Hematopoietic multipotent progenitor cell treated with erythropoietin and hydrocortisone succinate and interleukin-3 and kit ligand, for 17 days (in vitro differentiated cells): ENCODE data around the gene COMMD1.
"Not testable (repeated sequence)": the region's sequence is repeated elsewhere in the genome, so short reads cannot be mapped to it uniquely, and the experiment has no call there.

Experiments used
- DNase-seq: peaks from one replicate; pipeline ENCODE4 v3.0.0-alpha.2; 2015; ENCODE audit warnings: low spot score

Gene COMMD1

GRCh38 chr2:61905372-61906185, at the start of gene COMMD1:
TSS of gene COMMD1 (plus strand) at chr2:61905674. CDS start at chr2:61905679, 5 bp downstream.
- DNase-seq, result peak; percentile 55

DNA sequence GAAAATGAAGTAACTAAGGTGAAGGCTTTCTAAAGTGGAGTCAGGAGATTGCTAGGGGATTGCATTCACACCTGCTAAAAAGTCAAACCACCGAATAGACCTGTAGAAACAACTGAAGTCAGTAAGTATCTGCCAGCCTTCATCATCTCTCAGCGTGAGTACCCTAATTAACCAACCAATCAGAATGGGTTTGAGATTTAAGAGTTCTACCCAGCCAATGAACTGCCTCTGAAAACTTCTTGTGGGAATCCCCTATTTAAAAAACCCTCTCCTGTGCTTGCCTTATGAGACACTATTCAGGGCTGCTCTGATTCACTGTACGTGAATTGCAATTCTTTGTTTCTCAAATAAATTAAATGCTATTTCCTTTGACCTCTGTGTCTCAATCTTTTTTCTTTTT, 48.2 kb upstream of the COMMD1 start:
- no peak for DNase-seq

DNA sequence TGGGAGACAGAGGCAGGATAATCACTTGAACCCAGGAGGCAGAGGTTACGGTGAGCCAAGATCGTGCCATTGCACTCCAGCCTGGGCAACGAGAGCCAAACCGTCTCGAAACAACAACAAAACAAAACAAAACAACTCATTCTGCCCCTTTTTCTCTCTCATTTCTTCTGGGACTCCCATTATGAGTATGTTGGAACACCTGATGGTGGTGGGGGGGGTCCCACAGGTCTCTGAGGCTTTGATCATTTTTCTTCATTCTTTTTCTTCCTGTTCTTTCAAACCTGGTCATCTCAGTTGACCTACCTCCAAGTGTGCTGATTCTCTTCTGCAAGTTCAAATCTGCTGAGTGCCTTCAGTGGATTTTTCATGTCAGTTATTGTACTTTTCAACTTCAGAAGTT, 43.4 kb upstream of the COMMD1 start:
- DNase-seq, result no peak

DNA sequence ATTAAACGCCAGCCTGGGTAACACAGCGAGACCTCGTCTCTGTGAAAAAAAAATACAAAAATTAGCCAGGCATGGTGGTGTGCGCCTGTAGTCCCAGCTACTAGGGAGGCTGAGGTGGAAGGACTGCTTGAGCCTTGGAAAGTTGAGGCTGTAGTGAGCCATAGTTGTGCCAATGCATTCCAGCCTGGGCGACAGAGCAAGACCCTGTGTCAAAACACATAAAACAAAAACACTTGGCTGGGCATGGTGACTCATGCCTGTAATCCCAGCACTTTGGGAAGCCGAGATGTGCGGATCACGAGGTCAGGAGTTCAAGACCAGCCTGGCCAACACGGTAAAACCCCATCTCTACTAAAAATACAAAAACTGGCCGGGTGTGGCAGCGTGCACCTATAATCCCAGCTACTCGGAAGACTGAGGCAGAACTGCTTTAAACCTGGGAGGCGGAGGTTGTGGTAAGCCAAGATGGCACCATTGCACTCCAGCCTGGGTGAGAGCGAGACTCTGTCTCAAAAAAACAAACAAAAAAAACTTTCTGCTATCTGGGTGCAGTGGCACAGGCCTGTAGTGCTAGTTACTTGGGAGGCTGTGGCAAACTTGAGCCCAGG, 38.9 kb upstream of the COMMD1 start:
- DNase-seq, result not testable (repeated sequence)

DNA sequence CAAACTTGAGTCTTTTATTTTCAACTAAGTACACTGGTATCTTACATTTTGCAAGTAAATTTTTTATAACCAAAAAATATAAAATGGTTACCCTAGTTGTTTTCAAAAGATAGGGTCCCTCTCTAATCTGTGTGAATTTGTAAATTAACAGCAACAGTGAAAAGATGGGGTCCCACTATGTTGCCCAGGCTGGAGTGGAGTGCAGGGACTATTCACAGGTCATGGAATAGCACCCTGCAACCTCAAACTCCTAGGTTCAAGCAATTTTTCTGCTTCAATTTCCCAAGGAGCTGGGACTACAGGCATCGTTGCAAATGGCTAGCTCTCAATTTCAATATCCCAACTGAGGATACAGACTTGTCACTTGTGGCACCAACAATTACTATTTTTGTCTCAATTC, 29.1 kb upstream of the COMMD1 start:
- DNase-seq, result no peak

GRCh38 chr2:61877571-61878245, 27.8 kb upstream of the COMMD1 start:
- no peak for DNase-seq

DNA sequence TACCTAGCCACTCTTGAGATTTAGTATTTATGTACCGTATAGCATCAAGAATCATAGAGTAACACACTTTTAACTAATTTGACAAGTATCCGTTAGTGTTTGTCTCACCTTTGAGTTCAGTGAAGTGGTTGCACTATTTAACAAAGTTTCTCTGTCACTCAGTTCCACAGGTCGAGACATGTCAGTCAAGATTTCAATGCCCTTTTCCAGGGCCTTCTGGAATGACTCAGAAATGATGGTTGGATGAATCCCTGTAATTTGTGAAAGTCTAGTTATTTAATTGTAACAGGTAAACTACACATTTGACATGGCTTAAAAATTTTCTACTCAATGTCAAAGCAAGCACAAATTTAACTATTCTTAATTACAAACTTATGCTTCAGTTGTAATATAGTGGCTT, 26.7 kb upstream of the COMMD1 start:
- no peak for DNase-seq

DNA sequence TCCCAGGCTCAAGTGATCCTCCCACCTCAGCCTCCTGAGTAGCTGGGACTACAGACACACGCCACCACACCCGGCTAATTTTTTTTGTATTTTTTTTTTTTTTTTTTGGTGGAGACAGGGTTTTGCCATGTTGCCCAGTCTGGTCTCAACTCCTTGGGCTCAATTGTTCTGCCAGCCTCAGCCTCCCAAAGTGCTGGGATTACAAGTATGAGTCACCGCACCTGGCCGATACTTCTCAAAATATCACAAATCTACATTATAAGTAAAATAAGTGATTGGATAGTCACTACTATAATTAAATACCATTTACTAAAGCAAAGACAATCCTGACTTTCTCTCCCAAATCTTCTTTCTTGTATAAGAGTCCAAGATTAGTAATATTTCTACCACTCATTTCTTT, 26.1 kb upstream of the COMMD1 start:
- not testable (repeated sequence) for DNase-seq

DNA sequence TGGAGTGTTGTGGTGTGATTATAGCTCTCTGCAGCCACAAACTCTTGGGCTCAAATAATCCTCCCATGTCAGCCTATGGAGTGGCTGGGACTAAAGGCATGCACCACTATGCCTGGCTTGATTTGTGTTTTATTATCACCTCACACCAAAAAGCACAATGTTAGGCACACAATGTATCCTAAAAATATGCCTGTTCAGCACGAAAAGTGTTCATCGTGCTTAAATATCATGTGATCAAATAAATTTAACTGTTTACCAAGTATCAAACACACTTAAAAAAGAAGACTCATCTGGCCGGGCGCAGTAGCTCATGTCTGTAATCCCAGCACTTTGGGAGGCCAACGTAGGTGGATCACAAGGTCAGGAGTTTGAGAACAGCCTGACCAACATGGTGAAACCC, 22.6 kb upstream of the COMMD1 start:
- DNase-seq, result no peak

DNA sequence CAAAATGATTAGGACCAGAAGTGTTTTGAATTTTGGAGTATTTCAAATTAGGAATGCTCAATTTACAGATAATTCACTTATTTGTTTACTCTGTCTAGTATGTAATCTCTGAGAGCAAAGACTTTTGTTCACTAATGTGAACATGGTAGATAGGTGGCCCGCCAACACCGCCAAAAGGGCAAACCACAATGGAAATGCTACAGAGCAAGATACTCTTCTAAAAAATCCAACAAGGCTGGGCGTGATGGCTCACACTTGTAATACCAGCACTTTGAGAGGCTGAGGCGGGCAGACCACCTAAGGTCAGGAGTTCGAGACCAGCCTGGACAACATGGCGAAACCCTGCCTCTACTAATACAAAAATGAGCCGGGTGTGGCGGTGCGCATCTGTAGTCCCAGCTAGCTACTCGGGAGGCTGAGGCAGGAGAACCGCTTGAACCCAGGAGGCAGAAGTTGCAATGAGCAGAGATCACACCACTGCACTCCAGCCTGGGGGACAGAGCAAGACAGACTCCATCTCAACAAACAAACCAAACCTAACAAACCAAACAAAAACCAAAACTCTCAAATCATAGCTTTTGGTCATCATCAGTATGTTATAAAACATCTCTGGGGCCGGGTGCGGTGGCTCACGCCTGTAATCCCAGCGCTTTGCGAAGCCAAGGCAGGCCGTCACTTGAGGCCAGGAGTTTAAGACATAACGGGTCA, 19.4 kb upstream of the COMMD1 start:
- DNase-seq, result no peak

DNA sequence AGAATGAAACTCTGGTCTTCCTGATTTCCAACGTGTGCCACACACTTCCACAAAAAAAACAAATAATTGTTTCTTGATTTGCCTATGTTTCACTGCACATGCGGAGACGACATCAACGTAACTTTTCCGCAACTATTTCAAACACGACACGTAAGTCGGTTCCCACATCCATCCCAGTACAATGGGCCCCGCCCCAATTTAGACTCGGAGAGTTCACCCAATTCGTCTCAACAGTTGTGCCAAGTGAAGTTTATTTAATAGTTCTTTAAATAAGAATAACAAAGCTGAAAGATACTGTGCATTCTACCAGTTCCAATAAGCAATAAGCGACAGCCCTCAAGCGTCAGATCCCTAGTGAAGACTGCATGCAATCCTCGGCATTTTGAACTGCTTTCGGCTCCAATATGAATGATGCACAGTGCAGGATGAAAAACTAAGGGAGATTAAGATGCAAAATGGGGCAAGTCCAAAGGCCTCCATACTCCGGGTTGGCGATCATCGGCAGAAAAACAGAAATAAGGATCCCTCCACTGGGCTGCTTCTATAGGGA, 17.7 kb upstream of the COMMD1 start:
- DNase-seq, result no peak

GRCh38 chr2:61888267-61889055, 17.0 kb upstream of the COMMD1 start, which contains the start of gene CCT4:
TSS of gene CCT4 (minus strand) at chr2:61888656. CDS start at chr2:61888507, 149 bp downstream.
- DNase-seq, result peak; percentile 93

DNA sequence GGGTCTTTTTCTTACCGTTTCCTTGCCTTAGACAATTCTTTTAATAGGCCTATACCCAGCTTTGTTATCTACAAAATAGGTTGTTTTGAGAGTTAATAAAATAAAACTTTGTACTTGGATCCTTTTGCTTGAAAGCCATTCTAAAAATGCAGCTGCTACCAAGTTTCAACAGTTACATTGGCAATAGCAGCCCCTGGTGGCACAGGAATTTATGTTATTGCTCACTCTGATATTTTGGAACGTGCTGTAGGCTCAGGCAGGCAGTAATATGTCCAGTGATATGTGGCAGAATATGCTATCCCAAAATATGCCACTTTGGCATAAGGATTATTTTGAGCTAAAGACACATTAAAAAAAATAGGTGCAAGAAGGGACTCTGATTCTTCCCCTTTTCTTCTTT, 6.7 kb upstream of the COMMD1 start:
- DNase-seq, result peak; percentile 24

DNA sequence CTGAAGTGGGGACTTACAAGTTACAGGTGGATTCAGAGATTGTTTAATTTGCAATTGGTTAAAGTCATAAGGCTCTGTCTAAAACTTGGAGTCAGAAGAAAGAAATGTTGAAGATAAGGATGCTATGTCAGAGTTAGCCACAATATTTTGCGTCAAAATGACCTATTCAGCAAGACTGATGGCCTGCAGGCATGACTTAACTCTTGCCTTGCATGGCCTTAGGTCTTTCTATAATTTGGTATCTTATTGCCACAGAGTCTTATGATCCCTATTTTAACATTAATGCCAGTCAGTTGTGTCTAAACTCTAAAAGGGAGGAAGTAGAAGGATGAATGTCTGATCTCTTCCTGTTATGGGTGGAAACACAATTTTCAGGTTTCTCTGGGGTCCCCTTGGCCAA, 5.2 kb upstream of the COMMD1 start:
- no peak for DNase-seq

GRCh38 chr2:61906186-61906470, 654 bp downstream of the COMMD1 start:
- DNase-seq, result no peak

GRCh38 chr2:61909116-61909515, 3.6 kb downstream of the COMMD1 start:
- DNase-seq, result no peak

GRCh38 chr2:61910603-61911002, 5.1 kb downstream of the COMMD1 start:
- DNase-seq, result no peak

- DNase-seq, result no peak
These were observed 6.0 kb downstream of the COMMD1 start for GRCh38 chr2:61911510-61911909.

GRCh38 chr2:61914794-61915193, 9.3 kb downstream of the COMMD1 start:
- not testable (repeated sequence) for DNase-seq

GRCh38 chr2:61920548-61920947, 15.1 kb downstream of the COMMD1 start:
- DNase-seq, result no peak

DNA sequence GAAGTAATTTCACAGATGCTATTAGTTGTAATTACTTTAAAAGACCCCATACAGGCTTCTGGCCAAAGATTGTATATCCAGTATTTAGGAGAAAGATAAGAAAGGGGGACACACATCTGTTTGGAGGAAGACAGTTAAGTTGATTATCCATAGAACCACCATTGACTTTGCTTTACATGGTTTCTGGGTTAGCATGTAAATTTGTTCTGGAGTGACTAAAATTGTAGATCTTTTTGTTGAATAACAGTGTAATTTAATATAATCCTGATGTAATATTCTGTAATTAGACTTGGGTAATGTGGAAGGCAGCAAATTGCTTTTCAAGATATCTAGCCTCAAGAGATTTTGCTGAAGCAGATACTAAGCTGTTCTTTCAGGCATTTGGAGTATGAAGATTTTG, 17.2 kb downstream of the COMMD1 start:
- no peak for DNase-seq
